GM06990 (cell line): ENCODE data around the gene XPO6.

ENCODE experiments used
- DNase-seq: peaks from one replicate; pipeline ENCODE4 v3.0.0-alpha.2; 2011; ENCODE audit not compliant: insufficient read length; ENCODE audit errors: extremely low read depth
- H3K27me3 ChIP-seq: replicated peaks from 2 replicates; pipeline ENCODE4 v1.6.0; 2011; ENCODE audit warnings: low read length; ENCODE audit not compliant: control insufficient read depth, insufficient read depth
- H3K36me3 ChIP-seq: 2 replicates; pipeline ENCODE4 v1.5.1; 2011; ENCODE audit warnings: low read length; ENCODE audit not compliant: control insufficient read depth, insufficient read depth
- H3K4me3 ChIP-seq: replicated peaks from 2 replicates; pipeline ENCODE4 v1.5.1; 2011; ENCODE audit warnings: low read depth, mild to moderate bottlenecking, control low read depth, low read length
- CTCF ChIP-seq: IDR thresholded peaks from 2 replicates; pipeline ENCODE4 v1.5.1; 2011; ENCODE audit warnings: low read length, control low read depth, mild to moderate bottlenecking, inconsistent platforms; ENCODE audit not compliant: insufficient read depth, poor library complexity, severe bottlenecking

XPO6 gene

GRCh38 chr16:28098959-28099945, 112.5 kb downstream of the XPO6 start:
- Histone ChIP-seq H3K36me3 (peaks cover 49% of the 10 kb centered on the region), H3K27me3 (no peaks in the 10 kb centered on the region), H3K4me3 (no peak overlapping the region)
- no peak for DNase-seq
- TF ChIP-seq CTCF = no peak

GRCh38 chr16:28098171-28098958, 113.4 kb downstream of the XPO6 start:
- TF ChIP-seq CTCF = no peak
- no peak for DNase-seq
- H3K36me3 ChIP-seq = peaks cover 41% of the 10 kb centered on the region
- no peak overlapping the region for H3K4me3 ChIP-seq
- no peaks in the 10 kb centered on the region for H3K27me3 ChIP-seq

GRCh38 chr16:28096983-28097899, 114.5 kb downstream of the XPO6 start:
- Histone ChIP-seq H3K4me3 (no peak overlapping the region), H3K36me3 (peaks cover 34% of the 10 kb centered on the region), H3K27me3 (no peaks in the 10 kb centered on the region)
- TF ChIP-seq CTCF = no peak
- DNase-seq = no peak

GRCh38 chr16:28093385-28093725, 118.4 kb downstream of the XPO6 start:
- no peak for TF ChIP-seq CTCF
- H3K4me3 ChIP-seq = no peak overlapping the region
- DNase-seq = no peak
- no peaks in the 10 kb centered on the region for H3K27me3 ChIP-seq
- peaks cover 13% of the 10 kb centered on the region for H3K36me3 ChIP-seq

GRCh38 chr16:28092721-28093384, 118.9 kb downstream of the XPO6 start:
- H3K27me3 ChIP-seq = no peaks in the 10 kb centered on the region
- H3K4me3 ChIP-seq = no peak overlapping the region
- DNase-seq = no peak
- TF ChIP-seq CTCF = no peak
- H3K36me3 ChIP-seq = peaks cover 8% of the 10 kb centered on the region
